Neural progenitor cell (in vitro differentiated cells): ENCODE data around the gene MYBPHL.

Source experiments
- CTCF ChIP-seq: fragments of 200-600 bp; sonication (generic); IDR thresholded peaks from 2 replicates; pipeline ENCODE4 v1.5.1; 2017; ENCODE audit warnings: antibody characterized with exemption, mild to moderate bottlenecking
- EZH2 ChIP-seq: fragments of 200-600 bp; sonication (generic); IDR thresholded peaks from 2 replicates; pipeline ENCODE4 v1.6.1; 2017; ENCODE audit warnings: antibody characterized with exemption, mild to moderate bottlenecking, moderate library complexity

- TF ChIP-seq CTCF: no peak
- TF ChIP-seq EZH2: no peak
These were observed 44.6 kb upstream of the MYBPHL start for GRCh38 chr1:109351457-109351856.
